ENCODE data around the gene GRAP2. TPM values are rescaled to one million over a fixed set of nuclear protein-coding genes. Genes with fewer than 3 reads are reported as not detected.

The GRAP2 gene
- total RNA-seq, 3 donors from 2014 or later: 3.4 to 5.5 (median 4.2) TPM

DNA sequence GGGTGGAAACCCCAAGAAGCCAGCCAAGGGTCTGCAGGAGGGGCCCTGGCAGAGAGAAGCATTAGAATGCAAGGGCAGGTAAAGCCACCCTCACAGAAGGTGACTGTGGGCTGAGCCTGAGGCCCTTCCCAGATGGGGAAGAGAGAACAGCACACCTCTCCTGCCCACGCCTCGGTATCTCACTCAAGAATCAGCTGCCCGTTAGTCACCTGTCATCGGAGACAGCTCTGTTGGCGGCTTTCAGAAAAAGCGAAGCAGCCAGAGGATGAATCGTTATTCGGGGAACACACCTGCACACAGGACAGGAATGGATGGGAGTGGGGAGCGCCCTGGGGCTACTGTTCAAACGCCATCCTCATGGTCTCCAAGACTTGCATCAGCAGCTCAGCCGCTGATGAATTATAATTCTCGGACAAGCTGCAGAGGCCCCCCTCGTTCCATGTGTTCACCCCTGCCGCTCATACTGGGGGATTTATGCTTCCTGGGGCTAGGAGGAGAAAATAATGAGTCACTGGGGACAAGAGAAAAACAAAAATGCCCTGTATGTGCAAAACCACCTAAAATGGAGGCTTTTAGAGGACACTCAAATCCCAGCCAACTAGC lies 37.7 kb downstream of the GRAP2 start:
- Histone ChIP-seq H3K4me3 (no peak overlapping the region), H3K36me3 (ENCODE audit: low read depth) (no peaks in the 10 kb centered on the region), H3K4me1 (ENCODE audit: low read depth) (no peaks in the 10 kb centered on the region), H3K9me3 (no peaks in the 10 kb centered on the region)
- DNase-seq (no peak), ATAC-seq (no peak)
- TF ChIP-seq, protein P1, sequence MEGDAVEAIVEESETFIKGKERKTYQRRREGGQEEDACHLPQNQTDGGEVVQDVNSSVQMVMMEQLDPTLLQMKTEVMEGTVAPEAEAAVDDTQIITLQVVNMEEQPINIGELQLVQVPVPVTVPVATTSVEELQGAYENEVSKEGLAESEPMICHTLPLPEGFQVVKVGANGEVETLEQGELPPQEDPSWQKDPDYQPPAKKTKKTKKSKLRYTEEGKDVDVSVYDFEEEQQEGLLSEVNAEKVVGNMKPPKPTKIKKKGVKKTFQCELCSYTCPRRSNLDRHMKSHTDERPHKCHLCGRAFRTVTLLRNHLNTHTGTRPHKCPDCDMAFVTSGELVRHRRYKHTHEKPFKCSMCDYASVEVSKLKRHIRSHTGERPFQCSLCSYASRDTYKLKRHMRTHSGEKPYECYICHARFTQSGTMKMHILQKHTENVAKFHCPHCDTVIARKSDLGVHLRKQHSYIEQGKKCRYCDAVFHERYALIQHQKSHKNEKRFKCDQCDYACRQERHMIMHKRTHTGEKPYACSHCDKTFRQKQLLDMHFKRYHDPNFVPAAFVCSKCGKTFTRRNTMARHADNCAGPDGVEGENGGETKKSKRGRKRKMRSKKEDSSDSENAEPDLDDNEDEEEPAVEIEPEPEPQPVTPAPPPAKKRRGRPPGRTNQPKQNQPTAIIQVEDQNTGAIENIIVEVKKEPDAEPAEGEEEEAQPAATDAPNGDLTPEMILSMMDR (IDR thresholded peaks at IDR 0.05): no peak
- intact Hi-C loops (cut with DNase I, micrococcal nuclease): no loop called here

DNA sequence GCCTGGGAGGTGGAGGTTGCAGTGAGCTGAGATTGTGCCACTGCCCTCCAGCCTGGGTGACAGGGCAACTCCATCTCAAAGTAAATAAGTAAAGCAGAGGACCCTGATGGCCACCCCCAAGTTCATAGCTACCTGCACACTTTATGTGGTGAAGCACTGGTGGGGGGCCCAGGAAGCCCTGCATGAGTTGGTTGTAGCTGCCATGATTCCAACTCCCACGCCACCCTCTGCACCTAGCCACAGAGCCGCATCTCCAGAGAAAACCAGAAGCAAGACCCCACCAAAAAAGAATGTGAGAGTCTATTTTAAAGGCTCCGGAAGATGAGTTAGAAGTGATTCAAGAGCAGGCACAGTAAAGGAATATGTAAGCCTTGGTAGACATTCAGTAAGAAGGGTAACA lies 38.9 kb downstream of the GRAP2 start:
- no peaks in the 10 kb centered on the region for H3K9me3 ChIP-seq
- DNase-seq (no peak), ATAC-seq (no peak)
- TF ChIP-seq, protein P1 (IDR thresholded peaks at IDR 0.05): no peak
- no peak overlapping the region for H3K4me3 ChIP-seq
- H3K36me3 ChIP-seq (ENCODE audit: low read depth): no peaks in the 10 kb centered on the region
- intact Hi-C loops (cut with DNase I, micrococcal nuclease): no loop called here
- H3K4me1 ChIP-seq (ENCODE audit: low read depth): no peaks in the 10 kb centered on the region

DNA sequence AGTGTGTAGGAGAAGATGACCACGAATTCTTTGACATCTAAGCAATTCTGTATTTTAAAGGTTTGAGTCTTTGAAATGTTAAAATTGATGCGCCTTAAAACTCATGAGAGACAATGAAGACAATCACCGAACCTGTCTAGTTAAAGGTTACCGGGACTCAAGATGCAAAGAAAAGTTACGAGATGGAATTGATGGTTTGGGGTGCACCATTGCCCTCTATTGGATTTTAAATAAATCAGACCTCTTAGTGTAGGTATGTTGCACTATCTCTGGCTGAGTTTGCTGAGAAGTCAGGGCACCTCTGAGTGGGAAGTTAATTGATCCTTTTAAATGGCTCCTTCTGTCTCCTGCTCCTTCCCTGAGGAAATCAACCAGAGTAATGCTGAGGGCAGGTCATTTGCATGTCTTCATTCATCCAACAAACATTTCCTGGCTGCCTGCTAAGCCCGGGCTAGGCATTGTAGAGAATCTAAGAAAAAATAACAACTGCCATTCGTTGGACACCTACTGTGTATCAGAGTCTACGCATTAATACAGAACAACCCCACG lies 39.9 kb downstream of the GRAP2 start:
- ATAC-seq (peak; percentile 53), DNase-seq (no peak)
- Histone ChIP-seq H3K4me3 (no peak overlapping the region), H3K36me3 (ENCODE audit: low read depth) (no peaks in the 10 kb centered on the region), H3K4me1 (ENCODE audit: low read depth) (no peaks in the 10 kb centered on the region), H3K9me3 (no peaks in the 10 kb centered on the region)
- TF ChIP-seq, protein P1 (IDR thresholded peaks at IDR 0.05): no peak
- intact Hi-C loops (cut with DNase I, micrococcal nuclease): no loop called here

DNA sequence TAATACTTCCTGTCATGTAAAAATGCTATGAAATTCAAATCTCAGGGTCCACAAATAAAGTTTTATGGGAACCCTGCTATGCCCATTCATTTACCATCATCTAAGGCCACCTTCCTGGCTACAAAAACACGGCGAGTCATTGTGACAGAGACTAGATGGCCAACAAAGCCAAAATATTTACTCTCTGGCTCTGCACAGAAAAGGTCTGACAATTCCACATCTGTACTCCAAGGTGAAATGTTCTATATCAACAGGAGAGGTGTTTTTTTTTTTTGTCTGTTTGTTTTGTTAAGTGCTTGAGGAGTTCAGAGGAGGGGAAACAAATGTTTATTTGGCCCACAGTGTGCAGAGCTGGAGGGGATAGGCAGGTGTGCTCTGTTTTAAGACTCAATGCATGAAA lies 40.7 kb downstream of the GRAP2 start:
- TF ChIP-seq, protein P1 (IDR thresholded peaks at IDR 0.05): no peak
- ATAC-seq: no peak
- Histone ChIP-seq H3K36me3 (ENCODE audit: low read depth) (no peaks in the 10 kb centered on the region), H3K4me3 (no peak overlapping the region), H3K4me1 (ENCODE audit: low read depth) (no peaks in the 10 kb centered on the region), H3K9me3 (no peaks in the 10 kb centered on the region)
- intact Hi-C loops (cut with DNase I, micrococcal nuclease): no loop called here
- DNase-seq: no peak

DNA sequence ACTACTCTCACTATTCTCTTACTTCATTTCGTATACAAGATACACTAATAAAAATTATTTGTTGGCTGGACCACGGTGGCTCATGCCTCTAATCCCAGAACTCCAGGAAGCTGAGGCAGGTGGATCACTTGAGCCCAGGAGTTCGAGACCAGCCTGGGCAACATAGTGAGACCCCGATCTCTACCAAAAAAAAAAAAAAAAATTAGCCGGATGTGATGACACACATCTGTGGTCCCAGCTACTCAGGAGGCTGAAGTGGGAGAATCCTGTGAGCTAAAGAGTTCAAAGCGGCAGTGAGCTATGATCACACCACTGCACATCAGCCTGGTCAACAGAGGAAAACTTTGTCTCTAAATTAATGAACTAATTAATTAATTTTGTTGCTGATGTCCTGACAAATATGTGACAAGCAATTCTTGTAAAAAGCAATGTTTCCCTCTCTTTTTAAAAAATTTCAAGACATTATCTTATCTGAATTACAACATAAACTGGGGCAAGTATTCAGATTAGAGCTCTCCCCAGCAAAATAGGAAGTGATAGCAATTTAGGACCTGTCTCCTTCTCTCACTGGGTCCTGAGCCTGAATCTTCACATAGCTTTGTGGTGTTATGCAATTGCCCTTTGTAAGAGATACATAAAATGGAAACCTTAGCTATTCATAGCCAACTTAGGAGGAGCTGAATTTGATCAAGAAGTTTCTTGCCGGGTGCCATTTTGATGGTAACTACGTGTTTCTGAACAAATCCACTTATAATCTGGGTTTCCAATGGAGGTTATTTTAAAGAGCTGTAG lies 41.8 kb downstream of the GRAP2 start:
- Histone ChIP-seq H3K4me1 (ENCODE audit: low read depth) (no peaks in the 10 kb centered on the region), H3K9me3 (no peaks in the 10 kb centered on the region), H3K36me3 (ENCODE audit: low read depth) (no peaks in the 10 kb centered on the region), H3K4me3 (no peak overlapping the region)
- DNase-seq (no peak), ATAC-seq (no peak)
- intact Hi-C loops (cut with DNase I, micrococcal nuclease): no loop called here
- TF ChIP-seq, protein P1 (IDR thresholded peaks at IDR 0.05): no peak

Measured in mucosa of descending colon (tissue), 3 donors.